Measurements from ENCODE around the gene LMF1. TPM values are rescaled to one million over a fixed set of nuclear protein-coding genes. Genes with fewer than 3 reads are reported as not detected.

The LMF1 gene
- total and polyA plus RNA-seq, 2 donors (not counting 1 experiment from before 2014, with no cell fraction given) = 36.4 to 63.2 TPM

DNA sequence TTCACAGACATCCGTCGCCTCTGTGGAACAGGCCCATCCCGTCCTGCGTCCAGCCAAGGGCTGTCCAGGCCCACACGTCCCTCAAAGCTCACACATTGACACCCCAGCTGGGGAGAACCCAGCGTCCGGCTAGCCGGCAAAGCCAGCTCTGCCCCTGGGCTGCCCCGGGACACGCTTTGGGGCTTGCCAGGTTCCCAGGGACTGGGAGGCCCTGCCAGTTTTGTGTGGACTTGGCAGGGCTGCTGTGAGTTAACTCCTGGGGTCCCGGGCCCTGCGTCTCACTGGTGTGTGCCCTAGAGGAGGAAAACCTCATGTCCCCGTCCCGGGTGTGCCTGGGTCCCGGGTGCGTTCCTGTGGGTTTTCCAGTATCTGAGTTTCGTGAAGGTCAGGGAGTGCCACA is 17.1 kb upstream of the LMF1 start:
- Histone ChIP-seq H4K20me1 (ENCODE audit: control insufficient read depth, insufficient read depth, low read length, poor library complexity, severe bottlenecking) (no peaks in the 10 kb centered on the region), H3K9me3 (ENCODE audit: control extremely low read depth in 1 of 3, control insufficient read depth in 2 of 3, insufficient read depth in 1 of 3, low read length in 2 of 3) (peaks cover 0 to 13% (median 0%) of the 10 kb centered on the region in 3 donors), H3K4me2 (replicated peaks; ENCODE audit: low read depth, low read length, poor library complexity, severe bottlenecking) (no peak overlapping the region), H3K79me2 (ENCODE audit: control insufficient read depth, insufficient read depth, low read length) (no peaks in the 10 kb centered on the region), H3K4me1 (ENCODE audit: control insufficient read depth in 2 of 2, insufficient read depth in 2 of 2, low read length in 2 of 2) (no peaks in the 10 kb centered on the region), H3K36me3 (replicated peaks in 1 of 2; ENCODE audit: control extremely low read depth in 1 of 2, control insufficient read depth in 1 of 2, extremely low read depth in 1 of 2, insufficient read depth in 2 of 2, low read length in 1 of 2) (no peaks in the 10 kb centered on the region), H2AFZ (ENCODE audit: insufficient read depth, low read depth, low read length, poor library complexity, severe bottlenecking) (no peak overlapping the region), H3K27me3 (replicated peaks in 1 of 4; ENCODE audit: control extremely low read depth in 1 of 4, control insufficient read depth in 3 of 4, insufficient read depth in 4 of 4, low read length in 3 of 4) (peaks cover 0 to 17% (median 3%) of the 10 kb centered on the region in 4 experiments), H3K27ac (ENCODE audit: low read length in 2 of 2) (no peak overlapping the region), H3K4me3 (ENCODE audit: control extremely low read depth in 1 of 5, extremely low read depth in 1 of 5, insufficient read depth in 1 of 5, low read depth in 2 of 5, low read length in 4 of 5) (no peak overlapping the region), H3K9ac (ENCODE audit: low read length) (no peak overlapping the region)
- Mint-ChIP-seq H3K4me3 (no peak overlapping the region), H3K4me1 (no peaks in the 10 kb centered on the region), H3K27ac (no peak overlapping the region), H3K9me3 (ENCODE audit: insufficient read depth) (no peaks in the 10 kb centered on the region), H3K27me3 (no peaks in the 10 kb centered on the region)
- ATAC-seq (ENCODE audit: low read depth) (no peak), DNase-seq (no peak)
- WGBS (ENCODE audit: insufficient coverage) = 94% methylated on average over 15 of the region's 17 CpGs
- POLR2A ChIA-PET = no interaction called here
- TF ChIP-seq, protein P1, sequence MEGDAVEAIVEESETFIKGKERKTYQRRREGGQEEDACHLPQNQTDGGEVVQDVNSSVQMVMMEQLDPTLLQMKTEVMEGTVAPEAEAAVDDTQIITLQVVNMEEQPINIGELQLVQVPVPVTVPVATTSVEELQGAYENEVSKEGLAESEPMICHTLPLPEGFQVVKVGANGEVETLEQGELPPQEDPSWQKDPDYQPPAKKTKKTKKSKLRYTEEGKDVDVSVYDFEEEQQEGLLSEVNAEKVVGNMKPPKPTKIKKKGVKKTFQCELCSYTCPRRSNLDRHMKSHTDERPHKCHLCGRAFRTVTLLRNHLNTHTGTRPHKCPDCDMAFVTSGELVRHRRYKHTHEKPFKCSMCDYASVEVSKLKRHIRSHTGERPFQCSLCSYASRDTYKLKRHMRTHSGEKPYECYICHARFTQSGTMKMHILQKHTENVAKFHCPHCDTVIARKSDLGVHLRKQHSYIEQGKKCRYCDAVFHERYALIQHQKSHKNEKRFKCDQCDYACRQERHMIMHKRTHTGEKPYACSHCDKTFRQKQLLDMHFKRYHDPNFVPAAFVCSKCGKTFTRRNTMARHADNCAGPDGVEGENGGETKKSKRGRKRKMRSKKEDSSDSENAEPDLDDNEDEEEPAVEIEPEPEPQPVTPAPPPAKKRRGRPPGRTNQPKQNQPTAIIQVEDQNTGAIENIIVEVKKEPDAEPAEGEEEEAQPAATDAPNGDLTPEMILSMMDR (IDR thresholded peaks at IDR 0.05) = no peak
- no peak for TF ChIP-seq EZH2 (IDR thresholded peaks at IDR 0.05; ENCODE audit: borderline replicate concordance, insufficient read depth, low read depth, low read length, poor library complexity, severe bottlenecking)
- intact Hi-C loops (cut with micrococcal nuclease) = no loop called here
- CTCF ChIA-PET = no interaction called here

DNA sequence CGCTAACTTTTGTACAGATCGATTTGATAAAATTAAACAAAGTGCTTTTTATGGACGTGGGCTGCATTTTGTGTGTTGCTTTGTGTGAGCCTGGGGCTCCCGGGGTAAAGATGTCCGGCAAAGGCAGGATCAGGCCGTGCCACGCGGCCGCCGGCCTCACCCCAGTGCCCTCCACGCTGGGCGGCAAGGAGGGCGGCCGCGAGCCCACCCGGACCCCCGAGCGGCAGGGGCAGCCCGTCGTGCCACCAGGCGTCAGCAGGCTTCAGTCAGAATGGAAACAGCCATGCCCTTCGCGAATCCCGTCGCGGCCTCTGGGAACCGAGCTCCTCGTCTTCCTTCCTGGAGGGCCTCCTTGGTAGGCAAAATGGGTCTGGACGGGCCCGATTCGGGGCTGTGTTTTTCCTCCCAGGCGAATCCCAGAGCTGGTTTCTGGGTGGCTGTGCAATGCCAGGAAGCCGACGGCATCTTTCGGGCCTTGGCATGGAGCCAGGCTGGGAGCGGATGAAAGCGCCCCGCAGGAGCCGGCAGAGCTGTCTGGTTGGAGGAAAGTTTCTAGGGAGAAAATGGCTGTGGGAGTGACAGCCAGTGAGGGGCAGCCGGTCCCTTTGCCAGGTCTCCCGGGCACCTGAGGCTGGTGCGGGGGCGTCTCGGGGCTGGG is 16.3 kb upstream of the LMF1 start:
- DNase-seq = no peak
- Histone ChIP-seq H3K27ac (ENCODE audit: low read length in 2 of 2) (no peak overlapping the region), H4K20me1 (ENCODE audit: control insufficient read depth, insufficient read depth, low read length, poor library complexity, severe bottlenecking) (no peaks in the 10 kb centered on the region), H3K4me2 (replicated peaks; ENCODE audit: low read depth, low read length, poor library complexity, severe bottlenecking) (no peak overlapping the region), H3K9me3 (ENCODE audit: control extremely low read depth in 1 of 3, control insufficient read depth in 2 of 3, insufficient read depth in 1 of 3, low read length in 2 of 3) (peaks cover 0 to 6% (median 0%) of the 10 kb centered on the region in 3 donors), H3K4me1 (ENCODE audit: control insufficient read depth in 2 of 2, insufficient read depth in 2 of 2, low read length in 2 of 2) (peaks cover 4 to 8% of the 10 kb centered on the region in 2 donors), H3K4me3 (ENCODE audit: control extremely low read depth in 1 of 5, extremely low read depth in 1 of 5, insufficient read depth in 1 of 5, low read depth in 2 of 5, low read length in 4 of 5) (no peak overlapping the region), H3K36me3 (replicated peaks in 1 of 2; ENCODE audit: control extremely low read depth in 1 of 2, control insufficient read depth in 1 of 2, extremely low read depth in 1 of 2, insufficient read depth in 2 of 2, low read length in 1 of 2) (no peaks in the 10 kb centered on the region), H2AFZ (ENCODE audit: insufficient read depth, low read depth, low read length, poor library complexity, severe bottlenecking) (no peak overlapping the region), H3K79me2 (ENCODE audit: control insufficient read depth, insufficient read depth, low read length) (no peaks in the 10 kb centered on the region), H3K9ac (ENCODE audit: low read length) (no peak overlapping the region), H3K27me3 (replicated peaks in 1 of 4; ENCODE audit: control extremely low read depth in 1 of 4, control insufficient read depth in 3 of 4, insufficient read depth in 4 of 4, low read length in 3 of 4) (peaks cover 0 to 25% (median 7%) of the 10 kb centered on the region in 4 experiments)
- Mint-ChIP-seq H3K27me3 (no peaks in the 10 kb centered on the region), H3K4me3 (no peak overlapping the region), H3K27ac (no peak overlapping the region), H3K4me1 (no peaks in the 10 kb centered on the region), H3K9me3 (ENCODE audit: insufficient read depth) (no peaks in the 10 kb centered on the region)
- CTCF ChIA-PET = no interaction called here
- 95% methylated on average over 42 of the region's 44 CpGs for WGBS (ENCODE audit: insufficient coverage)
- intact Hi-C loops (cut with micrococcal nuclease) = no loop called here
- ATAC-seq (ENCODE audit: low read depth) = no peak
- TF ChIP-seq, protein P1 (IDR thresholded peaks at IDR 0.05) = no peak
- no peak for TF ChIP-seq EZH2 (IDR thresholded peaks at IDR 0.05; ENCODE audit: borderline replicate concordance, insufficient read depth, low read depth, low read length, poor library complexity, severe bottlenecking)
- POLR2A ChIA-PET = no interaction called here

All from B cell (primary cell).